DMS53 treated with DMSO at 0.1 percent for 48 hours (cell line): ENCODE measurements around the gene MAP4.

Experiments
- DNase-seq: peaks from one replicate; lab custom pipeline; 2025; ENCODE audit not compliant: unreplicated experiment; lab: John Stamatoyannopoulos, UW

The MAP4 gene

GRCh38 chr3:47964740-47965139 is 51.5 kb downstream of the MAP4 start:
- no peak for DNase-seq

DNA sequence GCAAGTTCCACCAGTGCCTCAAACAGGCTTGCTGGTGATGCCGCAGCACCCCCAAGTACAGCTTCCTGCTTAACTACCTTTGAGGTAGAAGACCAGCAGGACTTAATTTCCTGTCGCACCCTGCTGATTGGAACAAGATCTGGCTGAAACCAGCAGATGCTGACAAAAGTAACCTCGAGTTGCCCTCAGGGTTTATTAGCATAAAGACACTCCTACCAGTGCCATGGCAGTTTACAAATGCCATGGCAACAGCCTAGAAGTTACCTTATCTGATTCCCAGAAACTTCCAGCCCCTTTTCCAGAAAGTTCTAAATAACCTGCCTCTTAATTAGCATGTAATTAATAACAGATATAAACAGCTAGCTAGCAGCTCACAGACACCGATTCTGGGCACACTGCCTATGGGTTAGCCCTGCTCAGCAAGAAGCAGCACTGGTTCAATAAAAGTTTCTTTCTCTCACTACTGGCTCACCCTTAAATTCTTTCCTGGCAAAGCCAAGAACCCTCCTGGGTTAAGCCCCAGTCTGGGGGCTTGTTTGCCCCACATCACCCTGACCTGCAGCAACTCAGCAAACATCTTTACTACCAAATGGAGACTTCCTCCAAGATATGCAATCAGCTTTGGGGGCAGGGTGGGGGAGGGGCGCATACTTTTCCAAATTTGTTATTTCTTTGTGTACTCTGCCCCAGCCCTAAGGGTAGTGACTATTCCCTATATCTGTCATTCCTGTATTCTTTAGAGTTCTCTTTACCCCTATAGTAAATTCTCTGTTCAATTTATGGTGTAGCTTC is 54.2 kb downstream of the MAP4 start:
- no peak for DNase-seq

DNA sequence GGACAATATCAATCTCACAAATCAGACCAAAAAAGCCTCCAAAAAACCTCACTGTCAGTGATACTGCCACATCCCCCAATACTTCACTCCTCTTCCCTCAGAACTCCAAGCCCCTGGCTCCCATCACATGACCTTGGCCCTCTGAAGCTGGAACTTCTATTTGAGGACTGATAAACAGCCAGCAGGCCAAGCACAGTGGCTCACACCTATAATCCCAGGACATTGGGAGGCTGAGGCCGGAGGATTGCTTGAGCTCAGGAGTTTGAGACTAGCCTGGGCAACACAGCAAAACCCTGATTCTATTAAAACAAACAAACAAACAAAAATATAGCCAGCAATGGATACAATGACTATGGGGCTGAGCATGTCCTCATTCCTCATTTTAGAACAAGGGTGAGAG is 55.2 kb downstream of the MAP4 start:
- DNase-seq, result no peak

DNA sequence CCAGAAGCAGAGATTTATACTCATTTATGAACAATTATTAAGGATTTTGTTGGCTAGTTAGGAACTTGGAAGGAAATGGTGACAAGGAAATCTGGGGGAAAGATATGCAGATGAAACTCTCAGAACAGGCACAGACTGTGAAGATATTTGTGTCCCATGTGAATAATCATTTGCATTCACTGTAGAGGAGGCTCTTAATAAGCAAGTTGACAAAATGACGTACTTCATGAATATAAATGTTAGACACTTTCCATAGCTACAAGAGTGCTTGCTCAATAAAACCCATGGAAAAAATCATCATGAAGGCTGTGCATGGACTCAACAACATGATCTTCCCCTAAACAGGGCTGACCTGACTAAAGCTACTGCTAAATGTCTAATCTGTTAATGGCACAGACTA is 59.7 kb downstream of the MAP4 start:
- DNase-seq, result no peak

GRCh38 chr3:47954567-47954966 is 61.6 kb downstream of the MAP4 start:
- DNase-seq, result no peak

GRCh38 chr3:47950453-47951169 is 65.6 kb downstream of the MAP4 start:
- no peak for DNase-seq

DNA sequence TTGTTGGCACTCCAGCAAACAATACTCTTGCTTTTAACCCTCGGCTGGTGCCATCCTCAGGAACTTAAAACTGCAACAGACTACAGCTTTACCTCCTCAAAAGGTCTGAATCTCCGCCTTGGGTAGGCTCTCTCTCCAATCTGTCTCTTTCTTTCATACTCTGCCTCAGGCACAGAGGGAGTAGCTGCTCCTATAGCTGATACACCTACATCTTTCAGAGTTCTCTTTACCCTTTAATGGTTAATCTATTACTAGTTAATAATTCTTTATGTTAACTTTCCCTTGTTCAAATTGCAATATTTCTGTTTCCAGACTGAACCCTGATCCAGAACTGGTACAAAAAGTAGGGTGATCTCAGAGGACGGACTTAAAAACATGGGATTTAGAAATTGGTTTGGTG is 66.2 kb downstream of the MAP4 start:
- DNase-seq, result no peak

GRCh38 chr3:47940232-47940631 is 76.0 kb downstream of the MAP4 start:
- DNase-seq, result no peak

DNA sequence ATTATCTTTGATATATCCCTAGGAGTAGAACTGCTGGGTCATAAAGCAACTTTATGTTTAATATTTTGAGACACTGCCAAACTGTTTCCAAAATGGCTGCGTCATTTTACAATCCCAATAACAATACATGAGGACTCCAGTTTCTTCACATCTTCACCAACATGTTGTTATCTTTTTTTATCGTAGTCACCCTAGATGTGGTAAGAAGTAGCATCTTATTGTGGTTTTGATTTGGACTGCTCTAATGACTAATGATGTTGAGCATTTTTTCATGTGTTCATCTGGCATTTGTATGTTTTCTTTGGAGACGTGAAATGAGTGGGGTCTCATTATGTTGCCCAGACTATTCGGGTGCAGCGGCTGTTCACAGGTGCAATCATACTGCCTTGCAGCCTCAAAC is 83.8 kb downstream of the MAP4 start:
- no peak for DNase-seq

DNA sequence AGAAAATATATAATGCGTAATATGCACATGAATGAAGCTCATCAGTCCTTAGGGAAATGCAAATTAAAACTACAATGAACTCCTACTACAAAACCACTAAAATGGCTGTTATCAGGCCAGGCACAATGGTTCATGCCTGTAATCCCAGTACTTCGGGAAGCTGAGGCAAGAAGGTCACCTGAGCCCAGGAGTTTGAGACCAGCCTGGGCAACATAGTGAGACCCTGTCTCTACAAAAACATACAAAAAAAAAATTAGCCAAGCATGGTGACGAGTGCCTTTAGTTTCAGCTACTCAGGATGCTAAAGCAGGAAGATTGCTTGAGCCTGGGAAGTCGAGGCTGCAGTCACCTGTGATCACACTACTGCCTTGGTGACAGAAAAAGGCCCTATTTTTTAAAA is 85.2 kb downstream of the MAP4 start:
- DNase-seq, result no peak

DNA sequence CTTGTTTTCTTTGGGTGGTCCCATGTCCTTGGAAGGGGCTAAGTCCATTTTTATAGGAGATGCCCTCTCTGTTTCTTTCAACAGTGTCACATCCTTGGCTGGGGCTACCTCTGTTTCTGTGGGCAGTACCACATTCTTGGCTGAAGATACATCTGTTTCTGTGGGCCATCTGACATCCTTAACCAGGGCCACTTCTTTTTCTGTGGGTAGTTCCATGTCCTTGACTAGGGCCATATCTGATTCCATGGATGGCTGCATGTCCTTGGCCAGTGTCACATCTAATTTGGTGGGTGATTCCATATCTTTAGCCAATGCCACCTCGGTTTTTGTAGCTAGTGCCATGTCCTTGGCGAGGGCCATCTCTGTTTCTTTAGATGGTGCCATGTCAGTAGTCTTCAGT is 99.5 kb downstream of the MAP4 start:
- DNase-seq, result no peak

DNA sequence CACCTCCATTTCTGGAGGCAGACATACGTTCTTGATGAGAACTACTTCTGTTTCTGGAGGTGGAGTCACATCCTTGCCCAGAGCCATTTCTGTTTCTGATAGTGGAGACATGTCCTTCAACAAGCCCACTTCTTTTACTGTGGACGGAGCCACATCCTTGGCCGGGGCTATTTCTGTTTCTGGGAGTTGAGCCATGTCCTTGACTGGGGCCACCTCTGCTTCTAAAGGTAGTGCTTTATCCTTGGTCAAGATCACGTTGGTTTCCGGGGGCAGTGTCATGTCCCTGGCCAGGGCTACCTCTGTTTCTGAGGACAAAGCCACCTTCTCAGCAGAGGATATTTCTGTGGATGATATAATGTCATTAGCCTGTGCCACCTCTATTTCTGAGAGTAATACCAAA is 100.0 kb downstream of the MAP4 start:
- DNase-seq, result no peak

- DNase-seq, result no peak
These were observed 104.2 kb downstream of the MAP4 start for GRCh38 chr3:47912006-47912504.

DNA sequence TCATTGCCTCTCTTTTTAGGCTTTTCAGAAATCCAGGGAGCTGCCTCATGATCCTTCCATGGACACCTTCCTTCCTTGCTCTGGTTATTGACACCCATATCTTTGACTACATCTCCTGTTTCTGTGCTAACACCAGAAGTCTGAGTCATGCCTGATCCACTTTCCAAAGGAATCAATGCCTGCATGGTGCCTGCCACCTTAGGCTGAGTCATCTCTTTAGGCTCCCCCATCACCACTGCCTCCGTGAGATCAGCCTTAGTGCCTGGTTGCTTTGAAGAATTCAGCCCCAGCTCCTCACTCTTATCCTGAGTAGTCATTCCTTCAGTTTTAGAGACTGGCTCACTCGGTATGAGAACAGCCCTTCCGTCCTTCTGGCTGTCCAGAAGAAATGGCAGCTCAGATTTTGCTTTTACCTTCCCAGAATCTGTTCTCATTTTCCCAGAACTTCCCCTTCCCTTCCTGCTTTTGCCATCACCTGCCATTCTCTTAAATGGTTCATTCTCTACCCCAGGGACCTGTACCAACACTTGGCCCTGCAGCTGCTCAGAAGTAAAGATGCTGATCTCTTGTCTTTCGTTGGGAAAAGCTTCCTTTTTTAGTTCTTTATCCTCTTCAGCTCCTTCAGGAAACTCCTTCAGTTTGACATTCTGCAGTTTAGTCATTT is 105.3 kb downstream of the MAP4 start:
- no peak for DNase-seq

- no peak for DNase-seq
These were observed 106.0 kb downstream of the MAP4 start for GRCh38 chr3:47910233-47910632.

DNA sequence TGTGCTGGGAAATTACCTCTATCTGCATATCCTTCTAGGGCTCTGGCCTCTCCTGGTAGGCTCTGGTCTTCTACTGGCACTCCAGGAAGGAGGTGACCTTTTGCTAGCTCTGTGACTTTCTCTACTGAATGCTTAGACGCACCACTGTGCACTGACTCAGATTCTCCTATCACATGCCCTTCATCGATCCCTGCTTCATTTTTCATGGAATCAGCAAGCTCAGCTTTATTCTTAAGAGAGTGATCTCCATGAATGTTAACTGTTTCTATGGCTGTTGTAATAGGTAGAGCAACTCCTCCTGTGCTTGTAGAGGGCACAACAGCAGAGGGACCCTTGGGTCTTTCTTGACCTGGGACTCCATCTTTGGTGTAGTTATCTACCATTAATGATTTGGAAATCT is 106.6 kb downstream of the MAP4 start:
- DNase-seq, result no peak

- DNase-seq, result no peak
These were observed 107.5 kb downstream of the MAP4 start for GRCh38 chr3:47908744-47909143.

DNA sequence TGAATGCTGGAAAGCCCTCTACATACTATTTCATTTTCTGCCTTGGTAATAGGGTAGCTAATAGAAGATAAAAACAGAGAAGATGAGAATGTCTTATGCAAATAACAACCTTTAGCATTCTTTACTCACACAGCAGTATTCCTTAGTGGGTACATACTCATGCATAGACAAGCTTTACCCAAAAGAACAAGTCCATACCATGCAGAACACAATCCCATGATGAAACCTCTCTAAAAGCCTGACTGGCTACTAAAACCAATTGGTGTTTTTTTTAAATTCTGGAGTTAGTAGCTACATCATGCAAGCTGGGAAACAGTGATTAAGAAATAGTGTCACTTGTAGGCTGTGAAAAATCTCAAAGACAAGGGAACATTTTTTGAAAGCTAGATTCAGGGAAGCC is 108.4 kb downstream of the MAP4 start:
- DNase-seq, result no peak

GRCh38 chr3:47902746-47903145 is 113.5 kb downstream of the MAP4 start:
- no peak for DNase-seq

DNA sequence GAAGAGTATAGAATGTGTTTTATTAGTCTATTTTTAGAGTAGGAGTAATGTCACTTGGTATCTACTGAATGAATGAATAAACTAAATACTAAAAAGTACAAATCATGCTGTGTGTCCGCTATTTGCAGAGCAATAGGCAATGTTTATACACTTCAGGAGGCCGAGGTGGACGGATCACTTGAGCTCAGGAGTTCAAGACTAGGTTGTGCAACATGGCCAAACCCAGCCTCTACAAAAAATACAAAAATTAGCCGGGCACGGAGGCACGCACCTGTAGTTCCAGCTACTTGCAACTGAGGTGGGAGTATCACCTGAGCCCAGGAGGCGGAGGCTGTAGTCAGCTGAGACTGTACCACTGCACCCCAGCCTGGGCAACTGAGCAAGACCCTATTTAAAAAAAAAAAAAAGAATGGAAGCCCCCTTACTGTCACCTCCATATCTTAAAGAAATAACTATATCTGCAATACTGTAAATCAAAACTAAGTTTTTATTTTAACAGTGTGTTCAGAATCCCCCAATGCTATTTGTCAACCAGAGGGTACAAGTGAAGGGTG is 114.9 kb downstream of the MAP4 start:
- DNase-seq, result no peak

DNA sequence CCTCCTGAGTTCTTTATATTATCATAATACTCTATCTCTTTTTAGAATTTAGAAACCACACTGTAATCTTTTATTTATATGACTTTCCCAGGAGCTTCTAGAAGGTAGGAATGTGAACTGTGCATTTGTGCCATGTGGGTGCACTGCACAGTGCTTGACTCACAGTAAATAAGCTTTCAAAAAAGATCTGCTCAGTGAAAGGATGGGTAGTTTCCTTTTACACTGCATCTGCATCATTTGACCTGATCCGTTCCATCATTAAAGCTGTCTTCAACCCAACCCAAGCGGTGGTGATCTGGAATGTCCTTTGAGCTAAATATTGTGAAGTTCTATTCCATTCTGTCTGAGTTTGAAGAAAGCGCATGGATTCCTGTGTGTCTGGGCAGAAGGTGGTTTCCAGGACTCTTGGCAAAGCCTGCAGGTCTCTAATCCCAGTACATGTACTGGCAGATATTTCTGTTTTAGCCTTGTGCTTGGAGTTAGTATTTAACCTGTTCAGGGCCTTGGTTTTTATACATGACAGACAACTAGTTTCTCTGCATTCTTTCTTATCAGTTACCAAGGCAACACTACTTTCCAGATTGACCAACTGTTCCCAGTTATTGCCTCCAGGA is 116.6 kb downstream of the MAP4 start:
- DNase-seq, result no peak
